ENCODE data around the gene DGKI. TPM values are rescaled to one million over a fixed set of nuclear protein-coding genes. Genes with fewer than 3 reads are reported as not detected.

DGKI gene
- total RNA-seq, 4 donors from 2014 or later = 0.98 to 7.3 (median 2.7) TPM

- TF ChIP-seq CTCF (IDR thresholded peaks at IDR 0.05; ENCODE audit: low read depth) = no peak
These were observed 323.6 kb downstream of the DGKI start for GRCh38 chr7:137523171-137523570.

- TF ChIP-seq CTCF (IDR thresholded peaks at IDR 0.05; ENCODE audit: low read depth) = no peak
These were observed 325.3 kb downstream of the DGKI start for GRCh38 chr7:137521451-137521850.

DNA sequence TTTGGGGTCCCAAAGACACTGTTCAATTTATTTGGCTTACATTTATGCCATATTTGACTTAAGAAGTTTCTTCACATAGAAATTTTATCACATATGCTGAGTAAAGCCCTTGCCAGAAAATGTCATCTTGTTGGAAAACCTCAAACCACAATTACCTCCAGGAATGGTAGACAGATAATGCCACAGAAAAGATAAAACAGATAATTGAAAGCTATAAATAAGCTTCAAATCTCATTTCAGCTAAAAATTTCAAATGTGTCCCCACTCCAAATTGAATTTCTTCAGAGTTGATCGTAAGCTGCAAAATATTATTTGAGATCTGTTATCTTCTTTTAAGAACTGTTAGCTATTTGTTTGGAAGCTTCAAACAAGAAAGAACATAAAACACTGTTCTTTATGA lies 326.8 kb downstream of the DGKI start:
- TF ChIP-seq CTCF (IDR thresholded peaks at IDR 0.05; ENCODE audit: low read depth) = no peak

DNA sequence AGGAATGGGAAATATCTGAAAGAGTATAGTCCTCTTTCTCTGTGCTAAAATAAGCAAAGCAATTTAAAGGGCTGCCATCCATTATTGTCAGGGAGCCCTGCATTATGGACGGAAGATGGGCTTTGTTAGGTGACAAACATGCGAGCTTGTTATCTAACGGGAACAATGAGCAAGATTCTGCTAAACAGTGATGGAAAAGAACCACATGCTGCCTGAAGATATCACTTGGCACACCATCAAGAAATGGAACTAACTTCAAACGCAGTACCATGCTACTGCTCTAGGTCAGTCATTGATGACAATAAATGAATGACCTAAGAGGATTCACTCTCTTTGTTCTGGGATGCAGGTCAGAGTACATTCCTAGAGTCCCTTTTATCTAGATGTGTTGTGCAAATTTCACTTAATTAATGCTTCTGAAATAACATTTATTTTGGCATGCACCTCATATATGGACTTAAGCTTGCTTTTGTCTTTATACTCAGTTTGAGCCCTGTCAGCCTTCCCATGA lies 327.5 kb downstream of the DGKI start:
- TF ChIP-seq CTCF (IDR thresholded peaks at IDR 0.05; ENCODE audit: low read depth) = no peak

- TF ChIP-seq CTCF (IDR thresholded peaks at IDR 0.05; ENCODE audit: low read depth) = no peak
These were observed 333.7 kb downstream of the DGKI start for GRCh38 chr7:137513091-137513490.

DNA sequence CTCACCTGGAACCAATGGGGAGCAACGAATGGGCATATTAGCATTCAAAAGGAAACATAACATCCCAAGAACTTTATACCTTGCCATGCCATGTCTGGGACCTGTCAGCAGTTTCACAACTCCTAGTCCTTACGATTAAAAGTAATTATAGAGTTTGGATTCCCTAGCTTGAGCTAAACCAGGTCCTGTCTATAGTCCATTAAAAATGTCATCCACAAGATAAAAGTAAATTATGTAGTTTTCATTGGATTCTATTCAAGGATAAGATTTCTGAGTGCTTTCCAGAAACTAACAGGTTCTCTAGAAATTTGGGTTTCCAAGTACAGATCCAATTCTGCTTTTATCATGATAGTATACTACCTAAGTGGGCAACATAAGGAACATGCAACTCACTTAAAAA lies 339.7 kb downstream of the DGKI start:
- no peak for TF ChIP-seq CTCF (IDR thresholded peaks at IDR 0.05; ENCODE audit: low read depth)

GRCh38 chr7:137506031-137506430 lies 340.7 kb downstream of the DGKI start:
- no peak for TF ChIP-seq CTCF (IDR thresholded peaks at IDR 0.05; ENCODE audit: low read depth)

Measured in subcutaneous adipose tissue (tissue), 4 donors.